Glomerular endothelial cell (primary cell): ENCODE results near the gene NT5C2. TPM values are rescaled to one million over a fixed set of nuclear protein-coding genes. Genes with fewer than 3 reads are reported as not detected.

Source experiments
- DNase-seq: peaks from one replicate; pipeline ENCODE4 v3.0.0-alpha.2; 2011; ENCODE audit warnings: low read depth, low spot score; ENCODE audit errors: extremely low read depth
- total RNA-seq: library from RNA; depleted of rRNA; stranded (reverse); fragments of >200 nt; gene quantifications from 2 replicates; pipeline ENCODE4 v1.2.3, GENCODE V29; 2015

NT5C2 gene
- total RNA-seq, 1 donor from 2014 or later = 43.9 TPM

DNA sequence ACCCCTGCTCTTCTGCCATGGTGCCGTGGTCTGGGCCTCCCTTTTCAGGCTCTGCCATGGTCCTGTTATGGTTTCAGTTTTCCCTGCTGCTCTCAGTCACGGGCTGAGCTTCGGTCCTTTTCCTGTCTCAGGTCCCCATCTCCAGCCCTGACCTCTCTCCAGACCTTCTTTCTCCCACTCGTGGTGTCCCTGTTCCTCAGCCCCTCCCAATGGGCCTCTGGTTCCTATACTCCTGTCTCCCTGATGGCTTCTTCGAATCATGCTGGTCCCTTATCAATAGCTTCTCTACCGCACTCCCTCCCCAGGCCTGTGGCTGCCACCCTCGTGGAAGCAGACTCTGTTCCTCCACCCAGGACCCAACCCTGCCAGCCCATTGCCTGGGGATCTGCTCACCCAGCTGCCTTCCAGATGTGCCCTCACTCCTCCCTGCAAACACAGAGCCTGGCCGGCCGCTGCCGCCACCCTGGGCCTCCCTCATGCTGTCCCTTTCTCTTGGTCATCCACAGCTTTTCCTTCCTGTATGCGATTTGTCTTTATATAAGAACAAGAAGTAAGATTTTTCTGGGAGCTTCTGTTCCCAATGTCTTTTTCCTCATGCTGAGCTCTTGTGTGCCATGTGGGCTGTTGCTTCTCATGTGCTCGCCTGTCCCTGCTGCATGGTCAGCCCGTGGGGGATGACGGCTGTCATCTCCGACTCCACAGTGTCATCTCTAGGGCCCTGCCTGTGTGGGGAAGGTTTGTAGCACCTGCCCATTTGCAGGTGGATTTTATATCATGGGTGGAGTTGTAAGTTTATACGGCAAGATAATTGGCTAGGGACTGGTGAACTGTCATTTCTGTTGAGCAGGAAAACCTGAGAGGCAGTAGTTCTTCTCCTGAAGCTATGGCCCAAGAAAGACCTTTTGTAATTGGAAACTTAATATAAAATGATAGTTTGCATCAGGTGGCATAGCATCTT lies 126.7 kb downstream of the NT5C2 start:
- DNase-seq = no peak

DNA sequence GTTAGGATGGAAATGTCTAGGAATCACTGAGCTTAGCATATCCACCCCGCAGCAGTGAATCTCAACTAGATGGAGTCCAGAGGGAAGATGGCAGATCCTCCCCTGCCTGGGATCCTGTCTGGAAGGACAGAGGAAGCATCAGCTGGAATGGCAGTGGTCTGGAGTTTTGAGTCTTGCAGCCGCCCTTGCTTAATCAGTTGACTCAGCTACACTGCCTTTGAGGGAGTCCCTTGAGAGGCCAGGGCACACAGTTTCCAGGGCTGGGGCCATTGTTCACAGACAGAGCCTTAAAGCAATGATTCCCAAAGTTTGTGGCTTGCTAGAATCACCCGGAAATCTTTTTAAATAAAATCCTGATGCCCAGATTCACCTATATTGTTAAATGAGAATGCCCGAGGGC lies 128.1 kb downstream of the NT5C2 start:
- DNase-seq = no peak

DNA sequence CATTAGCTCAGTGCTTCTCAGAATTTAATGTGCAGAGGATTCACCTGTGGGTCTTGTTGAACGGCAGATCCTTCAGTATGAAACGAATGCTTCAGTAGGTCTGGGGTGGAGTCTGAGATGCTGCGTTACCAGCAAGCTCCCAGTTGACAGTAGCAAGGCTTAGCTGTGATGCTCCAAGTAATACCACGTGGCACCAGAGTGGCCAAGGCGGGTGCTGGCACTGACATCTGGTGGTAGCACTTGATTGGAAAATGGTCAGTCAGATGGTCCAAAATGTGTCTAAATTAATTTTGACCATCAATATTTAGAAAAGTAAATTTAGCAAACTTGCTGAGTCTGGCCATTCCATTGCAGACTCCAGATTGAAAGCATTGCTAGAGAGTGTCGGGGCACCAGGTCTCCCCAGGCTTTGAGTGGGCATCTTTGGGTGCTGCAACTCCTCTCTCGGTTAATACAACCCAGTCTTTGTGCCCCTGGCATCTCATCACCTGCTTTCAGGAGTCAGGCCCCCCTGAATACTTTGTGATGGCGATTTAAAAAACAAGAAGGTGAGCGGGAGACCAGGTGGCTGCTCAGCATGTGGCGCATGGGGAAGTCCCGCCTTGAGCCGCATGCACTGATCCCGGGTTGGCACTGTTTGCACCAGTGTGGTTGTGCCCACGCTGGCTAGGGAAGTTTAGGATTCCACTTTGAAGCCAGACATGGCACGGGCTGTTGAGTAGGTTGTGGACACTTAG lies 130.1 kb downstream of the NT5C2 start:
- no peak for DNase-seq

DNA sequence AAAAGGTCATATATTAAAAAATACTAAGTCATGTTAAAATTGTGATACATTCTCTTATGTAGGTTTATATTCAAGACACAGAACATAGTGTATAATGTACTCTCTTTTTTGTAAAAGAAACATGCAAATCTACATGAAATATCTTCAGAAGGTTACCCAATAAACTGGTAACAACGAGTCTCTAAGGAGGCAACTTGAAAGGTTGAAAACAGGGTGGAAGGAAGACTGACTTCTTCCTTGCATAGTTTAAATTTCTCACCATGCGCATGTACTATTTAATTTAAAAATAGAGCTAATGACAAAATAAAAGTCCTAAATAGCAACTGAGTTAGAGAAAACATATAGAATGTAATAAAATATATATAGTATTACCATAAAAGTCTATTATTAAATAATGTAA lies 132.5 kb downstream of the NT5C2 start:
- DNase-seq = no peak

DNA sequence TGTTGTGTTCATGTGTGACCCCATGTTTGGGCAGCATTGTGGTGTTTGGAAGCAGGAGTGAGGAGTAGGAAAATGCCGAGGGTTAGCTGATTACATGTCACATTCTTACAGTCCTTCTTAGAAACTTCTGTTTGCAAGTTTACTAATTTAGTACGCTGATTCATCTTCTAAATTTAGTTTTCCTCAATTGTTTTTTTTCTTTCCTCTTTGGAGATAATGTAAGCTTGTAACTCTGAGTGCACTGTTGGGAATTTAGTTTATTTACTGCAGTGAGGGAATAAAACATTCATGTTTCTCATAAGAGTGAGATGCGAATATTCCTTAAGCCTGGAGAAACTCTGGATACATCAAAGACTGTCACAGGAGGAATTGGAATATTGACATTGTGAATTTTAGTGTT lies 135.0 kb downstream of the NT5C2 start:
- no peak for DNase-seq

DNA sequence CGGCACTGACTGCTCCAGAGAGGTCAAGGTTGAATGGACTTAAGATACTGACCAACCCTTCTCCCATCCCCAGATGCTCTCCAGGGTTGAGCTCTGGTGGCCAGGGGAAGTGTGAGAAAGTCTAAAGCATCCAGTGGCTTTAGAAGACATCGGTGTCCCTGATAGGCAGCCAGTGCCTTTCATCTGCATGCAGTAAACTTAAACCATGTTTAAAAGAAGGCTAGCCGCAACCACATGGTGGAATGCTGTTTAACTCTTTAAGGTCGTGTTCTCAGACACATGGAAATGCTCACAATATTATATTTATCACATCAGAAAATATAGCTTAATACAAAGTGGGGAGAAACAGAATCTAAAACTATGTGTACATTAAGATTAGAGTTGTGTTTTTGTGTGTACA lies 138.0 kb downstream of the NT5C2 start:
- DNase-seq = no peak

DNA sequence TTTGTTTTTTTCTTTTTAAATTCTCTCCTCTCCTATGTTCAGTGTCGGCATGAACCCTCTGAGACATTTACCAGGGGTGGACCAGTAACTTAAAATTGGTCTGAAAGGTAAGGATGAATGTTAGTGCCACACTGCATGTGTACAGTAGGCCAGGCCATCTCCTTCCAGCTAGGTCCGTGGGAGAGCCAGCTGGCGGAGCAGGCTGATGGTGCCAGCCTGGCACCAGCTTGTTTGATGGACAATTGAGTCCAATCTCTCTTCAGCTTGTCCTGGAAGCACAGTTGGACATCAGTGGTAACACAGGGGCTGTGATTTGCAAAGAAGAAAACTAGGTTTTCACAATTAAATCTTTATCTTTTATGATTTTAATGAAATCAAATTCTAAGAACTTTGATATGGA lies 138.5 kb downstream of the NT5C2 start:
- no peak for DNase-seq

DNA sequence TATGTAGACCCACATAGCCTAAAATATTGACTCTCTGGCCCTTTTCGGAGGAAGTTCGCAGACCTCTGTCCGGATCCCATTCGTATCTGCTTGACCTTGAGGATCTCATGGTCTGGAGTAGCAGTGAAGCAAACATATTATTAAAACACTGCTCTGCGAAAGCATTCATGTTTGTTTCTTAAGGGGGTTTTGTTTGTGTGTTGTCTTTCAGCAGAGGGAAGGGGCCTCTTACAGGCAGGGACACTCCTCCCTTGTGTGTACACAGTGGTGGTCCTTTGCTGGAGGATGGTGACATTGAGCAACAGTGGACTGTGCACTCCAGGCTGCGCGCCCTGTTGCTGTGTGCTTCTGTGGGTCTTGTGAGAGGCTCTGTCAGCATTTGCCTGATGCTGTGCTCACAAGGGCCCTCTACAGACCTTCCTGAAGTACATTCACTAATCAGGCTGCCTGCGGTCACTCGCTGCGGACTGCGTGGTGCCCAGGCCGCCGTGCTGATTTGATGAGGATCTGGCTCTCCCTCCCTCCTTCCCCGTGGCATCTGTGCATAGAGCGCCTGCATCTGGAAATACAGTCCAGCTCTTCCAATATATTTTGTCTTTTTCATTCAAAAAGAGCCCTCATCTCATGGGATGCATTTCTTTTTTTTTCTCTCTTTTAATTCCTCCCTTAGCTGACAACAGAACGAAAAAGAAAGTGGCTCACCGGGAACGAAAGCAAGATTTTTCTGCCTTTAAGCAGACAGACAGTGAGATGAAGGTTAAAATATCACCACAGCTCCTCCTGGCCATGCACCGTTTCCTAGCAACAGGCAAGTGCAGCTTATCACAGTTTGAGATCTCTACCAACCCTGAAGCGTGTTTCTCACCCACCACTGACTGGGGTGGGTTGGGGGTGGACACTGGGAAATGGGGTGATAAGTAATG lies 139.2 kb downstream of the NT5C2 start:
- no peak for DNase-seq

DNA sequence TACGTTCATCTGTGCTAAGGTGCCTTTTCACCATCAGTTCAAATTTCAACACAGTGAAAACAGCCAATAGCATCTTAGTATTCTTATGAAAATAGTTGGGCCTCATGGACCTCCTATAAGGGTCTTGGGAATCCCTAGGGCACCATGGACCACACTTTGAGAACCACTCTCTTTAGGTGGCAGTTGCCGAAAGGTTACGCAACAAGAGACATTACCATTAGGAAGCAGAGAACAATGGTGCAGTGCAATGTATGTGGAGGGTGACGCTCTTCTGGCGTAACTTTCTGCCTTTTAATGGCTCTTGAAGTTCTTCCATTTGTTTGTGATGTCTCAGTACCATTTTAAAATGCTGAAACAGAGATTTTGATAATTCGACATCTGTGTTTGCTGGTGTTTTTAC lies 143.8 kb downstream of the NT5C2 start:
- DNase-seq = no peak

DNA sequence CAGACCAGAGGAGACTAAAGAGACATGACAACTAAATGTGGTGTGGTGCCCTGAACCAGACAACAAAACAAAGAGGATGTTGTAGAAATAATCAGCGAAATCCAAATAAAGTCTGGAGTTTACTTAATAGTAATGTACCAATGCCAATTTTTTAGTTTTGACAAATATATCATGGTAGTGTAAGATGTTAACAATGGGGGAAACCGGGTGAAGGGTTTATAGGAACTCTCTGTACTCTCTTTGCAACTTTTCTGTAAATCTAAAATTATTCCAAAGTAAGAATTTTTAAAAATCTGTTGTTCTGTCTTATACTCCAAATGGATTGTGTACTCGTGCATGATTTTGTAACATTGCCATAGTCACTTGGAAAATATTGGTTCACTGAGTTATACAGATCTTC lies 145.7 kb downstream of the NT5C2 start:
- DNase-seq = no peak

DNA sequence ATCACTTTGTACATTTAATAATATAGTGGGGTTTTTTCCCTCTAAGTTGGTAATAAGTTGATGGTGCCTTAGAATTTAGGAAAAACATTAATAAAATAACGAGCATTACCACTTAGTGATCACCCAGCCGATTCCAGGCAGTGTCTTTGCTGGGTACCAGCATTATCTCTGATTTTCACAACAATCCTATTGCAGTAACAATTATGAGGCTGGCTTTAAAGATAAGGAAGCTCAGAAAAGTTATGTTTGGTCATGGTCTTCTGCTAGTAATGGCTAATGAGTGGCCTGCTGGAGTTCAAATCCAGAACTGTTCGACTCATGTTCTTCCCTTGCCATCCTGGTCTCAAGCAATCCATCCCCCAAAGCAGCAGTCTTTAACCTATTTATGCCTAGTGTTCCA lies 147.1 kb downstream of the NT5C2 start:
- DNase-seq = no peak

DNA sequence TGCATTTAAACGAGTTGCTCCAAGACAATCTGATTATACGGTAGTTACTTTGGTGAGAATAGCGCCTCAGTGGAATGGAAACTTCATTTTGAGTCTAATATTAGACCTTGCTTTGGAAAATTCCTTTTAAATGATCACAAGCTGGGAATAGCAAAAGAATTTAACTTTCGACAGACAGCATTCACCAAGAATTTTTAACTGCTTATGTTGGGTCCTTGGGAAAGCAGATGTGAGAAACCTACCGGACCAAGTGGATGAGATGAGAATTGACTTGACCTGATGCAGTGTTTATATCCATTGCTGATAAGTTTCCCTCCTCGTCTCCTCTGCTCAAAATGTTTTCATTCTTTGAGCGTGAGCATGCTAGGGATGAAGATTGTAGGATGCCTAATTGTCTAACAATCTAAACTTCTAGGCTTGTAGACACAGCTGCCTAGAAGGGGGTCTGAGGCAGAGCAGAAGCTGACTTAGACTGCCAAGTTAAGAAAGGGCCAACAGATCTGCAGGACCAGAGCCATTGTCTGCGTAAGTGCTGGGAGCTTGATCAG lies 148.1 kb downstream of the NT5C2 start:
- DNase-seq = no peak

DNA sequence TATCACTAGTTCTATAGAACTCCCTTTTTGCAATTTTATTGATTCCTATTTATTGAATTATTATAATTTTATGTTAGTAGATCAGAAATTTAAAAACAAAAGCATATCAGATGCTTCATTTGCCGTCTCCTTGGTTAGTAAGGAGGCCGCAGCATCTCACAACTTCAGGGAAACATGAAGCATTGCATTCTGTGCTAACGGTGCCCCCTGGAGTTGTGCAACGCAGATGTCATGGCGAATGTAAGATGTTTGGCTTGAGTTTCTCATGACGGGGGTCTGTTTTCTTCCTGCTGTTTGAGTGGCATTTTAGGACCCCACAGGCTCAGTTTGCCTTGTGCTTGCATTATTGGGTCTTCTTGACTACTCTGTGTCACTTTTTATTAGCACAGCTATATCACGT lies 150.2 kb downstream of the NT5C2 start:
- DNase-seq = no peak

DNA sequence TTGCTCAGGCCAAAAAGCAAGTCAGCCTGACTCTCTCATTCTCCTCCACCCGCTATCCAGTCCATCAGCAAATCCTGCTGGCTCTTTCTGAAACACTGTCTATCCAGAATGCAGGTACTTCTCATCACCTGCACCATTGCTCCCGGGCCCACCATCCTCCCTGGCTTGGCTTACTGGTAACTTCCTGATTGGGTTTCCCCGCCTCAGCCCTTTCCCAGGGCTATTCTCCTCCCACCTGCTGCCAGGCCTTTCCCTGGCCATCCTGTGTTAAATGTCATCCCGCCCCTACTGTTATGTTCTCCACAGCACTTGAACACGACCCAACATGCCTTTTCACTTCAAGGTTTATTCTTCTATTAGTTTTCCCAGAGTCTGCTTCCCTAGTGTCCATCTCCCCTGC lies 150.9 kb downstream of the NT5C2 start:
- no peak for DNase-seq

DNA sequence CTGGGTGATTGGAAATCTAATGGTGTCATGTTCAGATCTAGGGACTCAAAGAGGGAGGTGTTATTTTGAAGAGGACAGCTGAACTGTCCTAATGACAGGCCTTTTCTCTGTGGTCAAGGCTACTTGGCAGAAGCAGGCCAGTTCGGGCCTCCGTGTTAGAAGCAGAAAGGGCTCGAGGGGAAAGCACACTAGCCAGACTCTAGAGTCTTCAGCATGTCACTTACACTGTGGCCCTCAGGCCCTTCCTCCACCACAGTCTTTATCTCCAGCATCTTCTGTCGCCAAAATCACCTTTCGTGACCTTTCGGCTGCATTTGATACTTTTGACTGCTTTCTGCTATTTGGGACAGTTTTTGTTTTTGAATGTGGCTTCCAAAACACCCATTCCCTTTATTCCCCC lies 151.7 kb downstream of the NT5C2 start:
- no peak for DNase-seq

DNA sequence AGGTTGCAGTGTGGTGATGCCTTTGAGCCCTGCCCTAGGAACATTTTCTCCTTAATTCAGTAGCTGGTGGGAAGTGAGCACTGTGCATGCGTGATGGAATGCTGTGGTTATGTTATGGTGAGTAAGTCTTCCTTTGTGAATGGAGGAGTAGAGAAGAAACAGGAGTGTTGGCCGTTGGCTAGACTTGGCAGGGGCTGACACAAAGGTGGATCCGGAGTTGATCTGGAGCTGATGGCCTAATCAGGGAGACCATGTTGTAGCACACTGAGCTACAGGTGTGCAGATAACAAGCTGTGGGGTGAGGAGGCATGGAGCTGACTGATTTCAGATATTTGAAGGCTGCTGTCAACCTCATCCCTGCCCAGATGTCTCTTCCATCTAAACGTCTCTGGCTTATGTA lies 152.7 kb downstream of the NT5C2 start:
- DNase-seq = no peak

DNA sequence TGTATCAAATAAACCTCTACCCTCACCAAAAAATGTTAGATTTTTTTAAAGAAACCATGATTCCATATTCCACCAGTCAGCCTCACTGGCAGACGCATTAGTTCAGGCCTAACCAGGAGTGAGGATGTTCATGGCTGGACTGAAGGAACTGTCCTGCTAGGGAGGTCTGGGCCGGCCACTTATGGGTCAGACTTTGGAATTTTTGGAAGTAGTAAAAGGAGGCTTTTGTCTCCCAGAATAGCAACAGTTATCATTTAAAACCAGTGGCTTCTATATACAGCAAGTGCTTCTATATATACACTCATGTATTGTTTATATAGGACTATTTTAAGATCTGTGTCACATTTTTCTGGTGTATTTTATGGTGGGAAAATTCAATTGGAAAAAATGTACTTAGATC lies 154.5 kb downstream of the NT5C2 start:
- DNase-seq = no peak
